AG04449 (cell line): Measurements from ENCODE around the gene ZBTB7C.

Source experiments
- CTCF ChIA-PET: fragments of 350-600 bp; formaldehyde crosslinking; extraction: SDS; loops from one replicate; lab custom pipeline; 2021; ENCODE audit warnings: antibody characterized with exemption; lab: Yijun Ruan, JAX
- POLR2A ChIA-PET: fragments of 400-600, 350-600 bp; formaldehyde crosslinking; extraction: SDS; loops from one replicate; lab custom pipeline; 2020; ENCODE audit warnings: antibody characterized with exemption, inconsistent platforms; lab: Yijun Ruan, JAX
- DNase-seq: peaks from one replicate; pipeline ENCODE4 v3.0.0-alpha.2; 2010; ENCODE audit warnings: low read depth, low spot score
- H3K4me3 ChIP-seq: 2 replicates; pipeline ENCODE4 v1.5.1; 2011; ENCODE audit warnings: low read depth, mild to moderate bottlenecking, control low read depth, low read length
- CTCF ChIP-seq: IDR thresholded peaks from one replicate; pipeline ENCODE4 v1.5.1; 2011; ENCODE audit warnings: mild to moderate bottlenecking, moderate library complexity, low read length, control low read depth, inconsistent platforms; ENCODE audit not compliant: insufficient read depth; ENCODE audit errors: missing control alignments

The ZBTB7C gene

GRCh38 chr18:48195787-48196186 is 213.4 kb downstream of the ZBTB7C start:
- ChIA-PET CTCF (no interaction called here), POLR2A (no interaction called here)
- TF ChIP-seq CTCF: no peak
- no peak overlapping the region for H3K4me3 ChIP-seq
- DNase-seq: no peak

- POLR2A ChIA-PET: no interaction called here
- no peak for TF ChIP-seq CTCF
- no peak for DNase-seq
- CTCF ChIA-PET: no interaction called here
- no peak overlapping the region for H3K4me3 ChIP-seq
These were observed 214.5 kb downstream of the ZBTB7C start for GRCh38 chr18:48194591-48195181.

GRCh38 chr18:48193521-48194492 is 215.4 kb downstream of the ZBTB7C start:
- no peak for DNase-seq
- ChIA-PET CTCF (no interaction called here), POLR2A (no interaction called here)
- no peak for TF ChIP-seq CTCF
- no peak overlapping the region for H3K4me3 ChIP-seq

- ChIA-PET POLR2A (no interaction called here), CTCF (no interaction called here)
- no peak overlapping the region for H3K4me3 ChIP-seq
- no peak for DNase-seq
- TF ChIP-seq CTCF: no peak
These were observed 216.6 kb downstream of the ZBTB7C start for GRCh38 chr18:48192542-48192941.

- CTCF ChIA-PET: no interaction called here
- POLR2A ChIA-PET: no interaction called here
- H3K4me3 ChIP-seq: no peak overlapping the region
- TF ChIP-seq CTCF: no peak
- no peak for DNase-seq
These were observed 217.7 kb downstream of the ZBTB7C start for GRCh38 chr18:48191494-48191893.

- POLR2A ChIA-PET: no interaction called here
- TF ChIP-seq CTCF: no peak
- CTCF ChIA-PET: no interaction called here
- no peak overlapping the region for H3K4me3 ChIP-seq
- DNase-seq: no peak
These were observed 218.2 kb downstream of the ZBTB7C start for GRCh38 chr18:48190994-48191393.
